ENCODE results near the gene PFDN4. TPM values are rescaled to one million over a fixed set of nuclear protein-coding genes. Genes with fewer than 3 reads are reported as not detected.

PFDN4 gene
- total and polyA plus RNA-seq, 2 of the 13 experiments (the other 11 are each of a cell fraction or from before 2014, with no cell fraction given) = 59.8 to 227 TPM

DNA sequence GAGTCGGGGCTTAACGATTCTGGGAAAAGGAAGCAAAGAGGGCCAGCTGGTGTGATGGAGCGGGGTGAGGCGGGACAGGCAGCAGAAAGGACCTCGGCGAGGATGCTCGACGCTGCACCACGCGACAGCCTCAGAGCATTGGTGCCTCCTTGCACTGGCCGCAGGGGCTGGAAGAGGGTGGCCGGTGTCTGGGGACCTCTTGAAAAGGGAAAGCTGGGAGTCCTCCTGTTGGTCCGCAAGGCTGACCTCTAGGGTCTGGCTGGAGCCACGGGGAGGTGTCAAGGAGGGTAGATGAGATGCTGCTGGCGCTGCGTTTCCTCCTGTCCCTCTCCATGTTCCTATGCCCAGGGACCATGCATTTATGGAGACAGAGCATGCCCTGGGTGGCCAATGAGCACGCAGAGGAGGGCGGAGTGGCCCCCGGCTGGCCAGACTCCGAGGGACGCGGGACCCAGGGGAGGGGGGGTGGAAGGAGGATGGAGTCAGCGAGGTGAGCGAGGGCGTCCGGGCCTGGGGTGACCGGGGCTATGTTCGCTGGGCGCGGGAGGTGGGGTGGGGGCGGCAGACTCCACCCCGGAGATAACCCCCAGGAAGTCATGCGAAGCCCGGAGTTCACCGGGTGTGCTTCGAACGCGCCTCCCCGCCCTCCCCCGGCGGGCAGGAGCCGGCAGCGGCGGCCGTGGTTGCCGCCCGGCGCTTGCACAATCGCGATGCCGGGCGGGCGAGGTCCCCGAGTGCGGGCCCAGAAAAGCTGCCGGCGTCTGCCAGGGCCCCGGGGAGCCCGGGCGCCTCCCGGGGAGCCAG lies 34.0 kb upstream of the PFDN4 start, which contains the start of gene CYP24A1 (continued):
- TF ChIP-seq, protein P1, sequence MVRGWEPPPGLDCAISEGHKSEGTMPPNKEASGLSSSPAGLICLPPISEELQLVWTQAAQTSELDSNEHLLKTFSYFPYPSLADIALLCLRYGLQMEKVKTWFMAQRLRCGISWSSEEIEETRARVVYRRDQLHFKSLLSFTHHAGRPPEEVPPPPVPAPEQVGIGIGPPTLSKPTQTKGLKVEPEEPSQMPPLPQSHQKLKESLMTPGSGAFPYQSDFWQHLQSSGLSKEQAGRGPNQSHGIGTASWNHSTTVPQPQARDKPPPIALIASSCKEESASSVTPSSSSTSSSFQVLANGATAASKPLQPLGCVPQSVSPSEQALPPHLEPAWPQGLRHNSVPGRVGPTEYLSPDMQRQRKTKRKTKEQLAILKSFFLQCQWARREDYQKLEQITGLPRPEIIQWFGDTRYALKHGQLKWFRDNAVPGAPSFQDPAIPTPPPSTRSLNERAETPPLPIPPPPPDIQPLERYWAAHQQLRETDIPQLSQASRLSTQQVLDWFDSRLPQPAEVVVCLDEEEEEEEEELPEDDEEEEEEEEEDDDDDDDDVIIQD (CRISPR knock-in tag; IDR thresholded peaks at IDR 0.05; ENCODE audit: low read depth) = no peak
- no peak for TF ChIP-seq ZFP36 (IDR thresholded peaks at IDR 0.05; ENCODE audit: borderline replicate concordance, low read depth, low read length, partially characterized antibody)
- no peak; the same call in 1 of the 2 replicates for TF ChIP-seq NCOA2 (CRISPR knock-in tag; IDR thresholded peaks at IDR 0.05)
- TF ChIP-seq ZNF546 (CRISPR knock-in tag; conservative IDR thresholded peaks at IDR 0.05) = 0 out of 2 replicates have a peak, but pooled peaks have one; percentile 65
- no peak for TF ChIP-seq ZMYM2 (CRISPR knock-in tag; IDR thresholded peaks at IDR 0.05)
- TF ChIP-seq ZNF382 (CRISPR knock-in tag; IDR thresholded peaks at IDR 0.05; ENCODE audit: borderline replicate concordance) = no peak; the same call in 1 of the 2 replicates
- no peak for TF ChIP-seq ZNF335 (CRISPR knock-in tag; IDR thresholded peaks at IDR 0.05)
- TF ChIP-seq CEBPG (CRISPR knock-in tag; IDR thresholded peaks at IDR 0.05) = peak; percentile 88
- TF ChIP-seq ZBTB20 (CRISPR knock-in tag; IDR thresholded peaks at IDR 0.05; ENCODE audit: borderline replicate concordance, low read depth) = no peak
- TF ChIP-seq NPAS2 (CRISPR knock-in tag; IDR thresholded peaks at IDR 0.05; ENCODE audit: borderline replicate concordance) = no peak
- no peak; the same call in 1 of the 2 replicates for TF ChIP-seq ZBTB38 (CRISPR knock-in tag; IDR thresholded peaks at IDR 0.05)
- TF ChIP-seq MAF1 (CRISPR knock-in tag; IDR thresholded peaks at IDR 0.05; ENCODE audit: borderline replicate concordance) = no peak; the same call in 1 of the 2 replicates
- TF ChIP-seq KAT7 (CRISPR knock-in tag; IDR thresholded peaks at IDR 0.05; ENCODE audit: borderline replicate concordance) = no peak
- TF ChIP-seq PHB2 (IDR thresholded peaks at IDR 0.05; ENCODE audit: partially characterized antibody) = no peak
- no peak for TF ChIP-seq HHEX (CRISPR knock-in tag; IDR thresholded peaks at IDR 0.05)
- TF ChIP-seq, protein P2, sequence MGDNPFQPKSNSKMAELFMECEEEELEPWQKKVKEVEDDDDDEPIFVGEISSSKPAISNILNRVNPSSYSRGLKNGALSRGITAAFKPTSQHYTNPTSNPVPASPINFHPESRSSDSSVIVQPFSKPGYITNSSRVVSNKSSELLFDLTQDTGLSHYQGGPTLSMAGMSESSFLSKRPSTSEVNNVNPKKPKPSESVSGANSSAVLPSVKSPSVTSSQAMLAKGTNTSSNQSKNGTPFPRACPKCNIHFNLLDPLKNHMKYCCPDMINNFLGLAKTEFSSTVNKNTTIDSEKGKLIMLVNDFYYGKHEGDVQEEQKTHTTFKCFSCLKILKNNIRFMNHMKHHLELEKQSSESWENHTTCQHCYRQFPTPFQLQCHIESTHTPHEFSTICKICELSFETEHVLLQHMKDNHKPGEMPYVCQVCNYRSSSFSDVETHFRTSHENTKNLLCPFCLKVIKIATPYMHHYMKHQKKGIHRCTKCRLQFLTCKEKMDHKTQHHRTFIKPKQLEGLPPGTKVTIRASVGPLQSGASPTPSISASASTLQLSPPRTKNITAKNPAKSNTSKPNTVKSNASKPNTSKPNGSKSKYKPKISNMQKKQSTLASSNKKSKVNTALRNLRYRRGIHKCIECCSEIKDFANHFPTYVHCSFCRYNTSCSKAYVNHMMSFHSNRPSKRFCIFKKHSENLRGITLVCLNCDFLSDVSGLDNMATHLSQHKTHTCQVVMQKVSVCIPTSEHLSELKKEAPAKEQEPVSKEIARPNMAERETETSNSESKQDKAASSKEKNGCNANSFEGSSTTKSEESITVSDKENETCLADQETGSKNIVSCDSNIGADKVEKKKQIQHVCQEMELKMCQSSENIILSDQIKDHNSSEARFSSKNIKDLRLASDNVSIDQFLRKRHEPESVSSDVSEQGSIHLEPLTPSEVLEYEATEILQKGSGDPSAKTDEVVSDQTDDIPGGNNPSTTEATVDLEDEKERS (CRISPR knock-in tag; IDR thresholded peaks at IDR 0.05) = no peak
